B cell (primary cell): Measurements from ENCODE around the gene ZNF534. TPM values are rescaled to one million over a fixed set of nuclear protein-coding genes. Genes with fewer than 3 reads are reported as not detected.
A peak's percentile ranks its signal among the peaks of the same experiment; 100 is the strongest.
"Not testable (repeated sequence)": the region's sequence is repeated elsewhere in the genome, so short reads cannot be mapped to it uniquely, and the experiment has no call there.

Experiments used
- ATAC-seq: fragments of 200-7000 bp; cut with Tn5 transposase; one replicate; pipeline ENCODE4 v1.10.0; 2021; ENCODE audit warnings: low read depth, mild to moderate bottlenecking, moderate number of reproducible peaks, moderate library complexity
- CTCF ChIA-PET: fragments of 350-600 bp; sonication (Branson Sonifier 250); formaldehyde crosslinking; loops from one replicate; lab custom pipeline; 2021; ENCODE audit warnings: antibody characterized with exemption, inconsistent platforms; lab: Charles Lee
- POLR2A ChIA-PET: fragments of 350-600 bp; sonication (Branson Sonifier 250); formaldehyde crosslinking; loops from one replicate; lab custom pipeline; 2021; ENCODE audit warnings: antibody characterized with exemption; lab: Charles Lee
- DNase-seq: peaks from one replicate; pipeline ENCODE4 v3.0.0; 2013
- H2AFZ ChIP-seq: 2 replicates; pipeline ENCODE4 v1.6.1; 2012; ENCODE audit warnings: mild to moderate bottlenecking, low read depth, low read length; ENCODE audit not compliant: insufficient read depth, poor library complexity, severe bottlenecking
- H3K27ac ChIP-seq, 2 donors: 1 replicate in 1 of 2; 2 replicates in 1 of 2; pipeline ENCODE4 v1.5.1; 2012 to 2013; ENCODE audit warnings: low read length in 2 of 2, mild to moderate bottlenecking in 2 of 2, moderate library complexity in 1 of 2
- H3K27me3 ChIP-seq, 4 experiments: fragments of 200-600 bp in 1 of 4; sonication (generic) in 1 of 4; replicated peaks in 1 of 4; 1 replicate in 2 of 4; 2 replicates in 2 of 4; pipeline versions ENCODE4 v1.6.1 to v1.7.0; 2013 to 2016; ENCODE audit warnings: low read length in 3 of 4, mild to moderate bottlenecking in 2 of 4, mixed read lengths in 1 of 4, moderate library complexity in 1 of 4; ENCODE audit not compliant: insufficient read depth in 4 of 4, control insufficient read depth in 3 of 4; ENCODE audit errors: control extremely low read depth in 1 of 4
- H3K36me3 ChIP-seq, 2 experiments: replicated peaks in 1 of 2; 1 replicate in 1 of 2; 2 replicates in 1 of 2; pipeline versions ENCODE4 v1.6.1 to v1.7.1; 2013; ENCODE audit warnings: low read length in 1 of 2; ENCODE audit not compliant: insufficient read depth in 2 of 2, control insufficient read depth in 1 of 2; ENCODE audit errors: control extremely low read depth in 1 of 2, extremely low read depth in 1 of 2
- H3K4me1 ChIP-seq, 2 donors: fragments of 200-600 bp in 1 of 2; sonication (generic) in 1 of 2; 1 replicate in 1 of 2; 2 replicates in 1 of 2; pipeline versions ENCODE4 v1.5.1 to v1.6.1; 2013 to 2017; ENCODE audit warnings: low read length in 2 of 2; ENCODE audit not compliant: control insufficient read depth in 2 of 2, insufficient read depth in 2 of 2
- H3K4me2 ChIP-seq: replicated peaks from 2 replicates; pipeline ENCODE3; 2012; ENCODE audit warnings: mild to moderate bottlenecking, low read depth, low read length; ENCODE audit not compliant: poor library complexity, severe bottlenecking
- H3K4me3 ChIP-seq, 5 experiments: fragments of 200-600 bp in 1 of 5; sonication (generic) in 1 of 5; 1 replicate in 3 of 5; 2 replicates in 2 of 5; pipeline versions ENCODE4 v1.5.1 to v1.7.0; 2011 to 2016; ENCODE audit warnings: low read length in 4 of 5, mild to moderate bottlenecking in 4 of 5, low read depth in 2 of 5, control low read depth in 1 of 5, moderate library complexity in 1 of 5; ENCODE audit not compliant: insufficient read depth in 1 of 5; ENCODE audit errors: control extremely low read depth in 1 of 5, extremely low read depth in 1 of 5
- H3K79me2 ChIP-seq: fragments of 200-600 bp; sonication (generic); one replicate; pipeline ENCODE4 v1.6.0; 2016; ENCODE audit warnings: low read length; ENCODE audit not compliant: control insufficient read depth, insufficient read depth
- H3K9ac ChIP-seq: fragments of 200-600 bp; sonication (generic); 2 replicates; pipeline ENCODE4 v1.6.1; 2017; ENCODE audit warnings: mild to moderate bottlenecking, low read length, moderate library complexity
- H3K9me3 ChIP-seq, 3 donors: one replicate each; pipeline versions ENCODE4 v1.6.1 to v1.7.1; 2013; ENCODE audit warnings: low read length in 2 of 3; ENCODE audit not compliant: control insufficient read depth in 2 of 3, insufficient read depth in 1 of 3; ENCODE audit errors: control extremely low read depth in 1 of 3
- H4K20me1 ChIP-seq: 2 replicates; pipeline ENCODE4 v1.6.0; 2012; ENCODE audit warnings: mild to moderate bottlenecking, low read length; ENCODE audit not compliant: insufficient read depth, control insufficient read depth, poor library complexity, severe bottlenecking
- H3K27ac Mint-ChIP-seq: one replicate; pipeline ENCODE4 v1.8.0; 2021; ENCODE audit warnings: mixed read lengths
- H3K27me3 Mint-ChIP-seq: one replicate; pipeline ENCODE4 v1.8.0; 2021; ENCODE audit warnings: mixed read lengths
- H3K4me1 Mint-ChIP-seq: one replicate; pipeline ENCODE4 v1.8.0; 2021; ENCODE audit warnings: mixed read lengths
- H3K4me3 Mint-ChIP-seq: one replicate; pipeline ENCODE4 v1.8.0; 2021; ENCODE audit warnings: mixed read lengths
- H3K9me3 Mint-ChIP-seq: one replicate; pipeline ENCODE4 v1.8.0; 2022; ENCODE audit warnings: mixed read lengths; ENCODE audit not compliant: insufficient read depth
- CTCF ChIP-seq: fragments of 200-600 bp; IDR thresholded peaks from one replicate; pipeline ENCODE4 v1.8.0; 2022; ENCODE audit warnings: antibody characterized with exemption, mild to moderate bottlenecking
- EZH2 ChIP-seq: IDR thresholded peaks from 2 replicates; pipeline ENCODE4 v1.6.1; 2012; ENCODE audit warnings: borderline replicate concordance, low read depth, mild to moderate bottlenecking, moderate library complexity, low read length; ENCODE audit not compliant: insufficient read depth, poor library complexity, severe bottlenecking
- WGBS: methylation state at CpG from one replicate; pipeline ENCODE4 v1.1.5; 2013; ENCODE audit warnings: missing lambda C conversion rate; ENCODE audit not compliant: insufficient coverage; 5-methylcytosine and 5-hydroxymethylcytosine counted together
- intact Hi-C: fragments of 100-400 bp; cut with micrococcal nuclease; formaldehyde crosslinking; loops from one replicate; pipeline ENCODE4 v1.10.0; 2022
- polyA plus RNA-seq: library from polyadenylated mRNA; depleted of rRNA; stranded (reverse); fragments of >200 nt; gene quantifications from 2 replicates; pipeline ENCODE4 v1.2.3, GENCODE V29; 2012
- total RNA-seq, 2 donors: library from RNA; stranded (reverse); fragments of 120-200 nt in 1 of 2; gene quantifications; 1 replicate in 1 of 2; 2 replicates in 1 of 2; pipeline versions ENCODE4 v1.2.3 to v1.2.4, GENCODE V29; 2013 to 2022

ZNF534 gene
- total and polyA plus RNA-seq, 2 donors (not counting 1 experiment from before 2014, with no cell fraction given), result 0.04 TPM; not detected in 1

DNA sequence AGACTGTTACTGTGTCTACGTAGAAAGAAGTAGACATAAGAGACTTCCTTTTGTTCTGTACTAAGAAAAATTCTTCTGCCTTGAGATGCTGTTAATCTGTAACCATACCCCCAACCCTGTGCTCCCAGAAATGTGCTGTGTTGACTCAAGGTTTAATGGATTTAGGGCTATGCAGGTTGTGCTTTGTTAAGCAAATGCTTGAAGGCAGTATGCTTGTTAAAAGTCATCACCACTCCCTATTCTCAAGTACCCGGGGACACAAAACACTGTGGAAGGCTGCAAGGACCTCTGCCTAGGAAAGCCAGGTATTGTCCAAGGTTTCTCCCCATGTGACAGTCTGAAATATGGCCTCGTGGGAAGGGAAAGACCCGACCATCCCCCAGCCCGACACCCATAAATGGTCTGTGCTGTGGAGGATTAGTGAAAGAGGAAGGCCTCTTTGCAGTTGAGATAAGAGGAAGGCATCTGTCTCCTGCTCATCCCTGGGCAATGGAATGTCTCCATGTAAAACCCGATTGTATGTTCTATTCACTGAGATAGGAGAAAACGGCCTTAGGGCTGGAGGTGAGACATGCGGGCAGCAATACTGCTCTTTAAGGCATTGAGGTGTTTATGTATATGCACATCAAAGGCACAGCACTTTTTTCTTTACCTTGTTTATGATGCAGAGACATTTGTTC is 56.8 kb downstream of the ZNF534 start:
- ATAC-seq, DNase-seq, H3K36me3 ChIP-seq, intact Hi-C loops, H3K4me1 ChIP-seq, H3K9ac ChIP-seq, H4K20me1 ChIP-seq, H3K4me1 Mint-ChIP-seq, CTCF ChIA-PET, POLR2A ChIA-PET, H3K4me2 ChIP-seq, H3K27ac ChIP-seq, H3K27me3 ChIP-seq, H3K4me3 Mint-ChIP-seq, H3K27ac Mint-ChIP-seq, H3K4me3 ChIP-seq, H3K27me3 Mint-ChIP-seq, H2AFZ ChIP-seq, H3K79me2 ChIP-seq: not testable (repeated sequence)
- WGBS, result no CpG with 5 or more reads among the region's 8 CpGs
- peaks cover 2 to 85% (median 43%) of the 10 kb centered on the region in 3 donors for H3K9me3 ChIP-seq
- H3K9me3 Mint-ChIP-seq, result peaks cover 14% of the 10 kb centered on the region

- H3K27me3 Mint-ChIP-seq, result peaks cover 2% of the 10 kb centered on the region
- ChIA-PET POLR2A (no interaction called here), CTCF (no interaction called here)
- Histone ChIP-seq H4K20me1 (no peaks in the 10 kb centered on the region), H3K4me1 (no peaks in the 10 kb centered on the region), H3K4me2 (no peak overlapping the region), H3K36me3 (no peaks in the 10 kb centered on the region), H3K27ac (no peak overlapping the region), H3K4me3 (no peak overlapping the region), H3K9ac (no peak overlapping the region), H3K79me2 (no peaks in the 10 kb centered on the region), H3K27me3 (no peaks in the 10 kb centered on the region), H3K9me3 (peaks cover 1 to 88% (median 26%) of the 10 kb centered on the region in 3 donors), H2AFZ (no peak overlapping the region)
- H3K27ac Mint-ChIP-seq, result no peak overlapping the region
- H3K4me3 Mint-ChIP-seq, result no peak overlapping the region
- intact Hi-C loops, result no loop called here
- DNase-seq, result peak; percentile 12
- TF ChIP-seq EZH2 (no peak), CTCF (no peak)
- 60% methylated on average over 33 of the region's 37 CpGs for WGBS
- no peak for ATAC-seq
- no peaks in the 10 kb centered on the region for H3K4me1 Mint-ChIP-seq
- H3K9me3 Mint-ChIP-seq, result peaks cover 18% of the 10 kb centered on the region
Measured at GRCh38 chr19:52492201-52492993, 63.4 kb downstream of the ZNF534 start.
